Left renal pelvis (tissue), 4 donors: ENCODE data around the gene C16orf74. TPM values are rescaled to one million over a fixed set of nuclear protein-coding genes. Genes with fewer than 3 reads are reported as not detected.

ENCODE experiments used
- DNase-seq, 4 donors: peaks; one replicate each; pipeline ENCODE4 v3.0.0-alpha.2; 2013; ENCODE audit warnings: low read depth in 4 of 4, low spot score in 3 of 4
- polyA plus RNA-seq, 4 donors: library from polyadenylated mRNA; unstranded; fragments of 120-200 nt; gene quantifications; one replicate each; pipeline ENCODE4 v1.2.1, GENCODE V29; 2013; ENCODE audit not compliant: insufficient read length in 4 of 4

C16orf74 gene
- polyA plus RNA-seq: 1 to 10 TPM; 2.5 to 3.7 (median 3.2) TPM

DNA sequence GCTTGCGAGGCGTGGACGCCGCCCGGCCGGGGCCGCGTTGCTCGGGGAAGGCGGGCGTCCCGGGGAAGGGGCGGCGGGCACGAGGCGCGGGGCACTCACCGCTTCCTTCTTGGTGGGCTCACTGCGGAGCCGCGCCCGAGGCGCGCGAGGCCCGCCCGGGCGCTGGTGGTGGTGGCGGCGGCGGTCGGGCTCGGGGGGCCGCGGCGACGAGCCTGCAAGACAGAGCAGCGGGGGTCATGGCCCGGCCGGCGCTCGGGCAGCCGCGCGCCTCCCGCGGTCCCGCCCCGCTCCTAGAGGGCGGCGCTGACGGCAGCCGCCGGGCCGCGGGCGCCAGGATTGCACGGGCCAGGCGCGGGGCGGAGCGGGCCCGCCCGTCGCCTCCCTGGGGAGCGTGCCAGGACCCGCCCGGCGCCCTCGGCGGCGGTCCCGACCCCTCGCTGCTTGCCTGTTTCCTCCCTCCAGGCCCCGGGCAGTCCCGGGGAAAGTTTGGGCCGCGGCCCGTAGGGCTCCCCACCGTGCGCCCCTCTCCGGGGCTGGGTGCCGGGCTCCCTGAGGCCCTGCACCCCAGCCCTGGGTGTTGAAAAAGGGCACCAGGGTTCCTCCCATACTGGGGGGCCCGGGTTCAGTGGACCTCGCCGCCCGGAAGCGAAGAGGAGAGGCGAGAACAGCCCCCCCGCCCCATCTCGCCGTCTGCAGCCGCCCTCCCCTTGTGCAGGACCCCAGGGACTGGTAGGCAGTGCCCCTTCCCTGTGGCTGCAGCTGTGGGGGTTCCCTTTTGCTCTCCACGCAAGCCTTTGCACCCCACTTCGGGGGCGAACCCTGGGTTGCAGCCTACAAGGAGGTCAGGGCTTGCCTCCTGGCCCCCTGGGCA lies at the start of gene C16orf74:
C16orf74 (minus strand) TSS at position 270 of the 871 bp plus-strand sequence. CDS start 15,879 bp downstream, outside the sequence.
- no peak for DNase-seq

DNA sequence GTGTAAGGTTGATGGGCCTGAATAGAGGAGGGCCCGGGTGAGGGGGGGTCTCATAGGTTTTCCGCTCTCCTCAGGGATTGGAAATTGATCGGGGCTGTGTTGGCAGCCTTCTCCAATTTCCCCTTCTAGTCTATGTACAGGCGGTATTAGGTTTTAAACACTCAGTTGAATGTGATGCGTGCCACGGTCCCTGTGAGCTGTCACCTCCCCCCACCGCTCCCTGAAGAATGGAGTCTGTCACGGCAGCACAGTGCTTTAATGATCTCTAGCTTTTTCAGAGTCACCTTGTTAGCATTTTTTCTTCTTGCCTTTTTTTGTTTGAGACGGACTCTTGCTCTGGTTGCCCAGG lies 49.4 kb upstream of the C16orf74 start:
- no peak for DNase-seq

DNA sequence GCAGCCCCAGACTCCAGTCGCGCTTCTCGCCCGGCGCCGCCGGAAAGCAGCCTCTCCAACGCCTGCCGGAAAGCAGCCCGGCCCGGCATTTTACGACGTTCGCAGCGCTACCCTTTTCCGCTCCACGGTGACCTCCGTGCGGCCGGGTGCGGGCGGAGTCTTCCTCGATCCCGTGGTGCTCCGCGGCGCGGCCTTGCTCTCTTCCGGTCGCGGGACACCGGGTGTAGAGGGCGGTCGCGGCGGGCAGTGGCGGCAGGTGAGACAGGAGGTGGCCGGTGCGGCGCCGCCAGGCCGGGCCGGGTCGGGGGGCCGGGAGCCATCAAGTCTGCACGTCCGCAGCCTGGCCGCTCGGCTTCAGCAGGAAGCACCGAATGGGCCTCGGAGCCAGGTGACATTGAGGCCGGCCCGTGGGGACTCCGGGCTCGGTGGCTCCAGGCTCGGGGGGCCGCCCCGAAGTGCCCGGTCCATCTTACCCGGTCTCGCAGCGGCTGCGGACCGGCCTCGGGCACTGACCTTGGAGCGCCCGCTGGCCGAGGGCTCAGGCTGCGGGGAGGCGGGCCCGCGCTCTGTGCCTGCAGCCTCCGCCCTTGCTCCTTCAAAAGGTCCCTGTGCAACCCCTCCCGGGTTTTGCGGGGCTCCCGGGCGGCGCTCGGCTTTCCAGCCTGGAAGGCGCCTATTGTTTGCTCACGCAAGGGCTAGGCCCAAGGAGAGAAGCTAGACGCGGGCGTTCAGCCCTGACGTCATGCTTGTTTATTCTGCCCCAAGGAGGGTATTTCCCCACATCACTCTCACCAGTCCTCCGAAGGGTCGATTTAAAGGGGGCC lies 48.8 kb upstream of the C16orf74 start, which contains the start of the genes COX4I1 and EMC8:
COX4I1 (plus strand) TSS at position 199 of the 824 bp plus-strand sequence. CDS start 1,511 bp downstream, outside the sequence.
EMC8 (minus strand) TSS at position 48 of the 824 bp plus-strand sequence. CDS start 249 bp downstream, outside the sequence.
- peak; percentile 78 to 90 (median 86) for DNase-seq

DNA sequence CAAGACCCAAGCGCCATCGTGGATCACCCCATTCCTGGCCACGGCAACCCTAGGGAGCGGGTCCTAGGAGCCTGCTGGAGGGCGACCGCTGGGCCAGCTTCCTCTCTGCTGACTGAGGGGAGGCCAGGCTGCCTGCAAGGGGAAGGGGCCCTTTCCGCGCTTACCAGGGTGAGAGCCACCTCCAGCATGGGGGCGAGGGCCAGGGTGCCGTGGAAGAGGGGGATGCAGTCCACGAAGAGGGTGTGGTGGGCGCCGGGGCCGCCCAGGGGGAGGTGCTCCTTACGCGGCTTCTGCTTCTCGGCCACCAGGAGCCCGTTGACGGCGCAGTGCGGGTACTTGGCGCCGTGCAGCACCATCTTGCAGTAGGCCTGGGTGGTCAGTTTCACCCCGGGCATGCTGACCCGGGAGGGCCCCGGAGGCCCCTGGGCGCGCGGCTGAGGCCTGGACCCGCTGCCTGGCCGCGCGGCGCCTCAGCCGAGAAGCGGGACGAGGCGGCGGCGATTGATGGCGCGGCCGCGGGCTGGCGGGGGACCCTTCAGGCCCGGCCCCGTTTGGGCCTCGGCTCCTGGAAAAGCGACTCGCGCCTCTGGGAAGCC lies 48.1 kb upstream of the C16orf74 start:
- DNase-seq: no peak

DNA sequence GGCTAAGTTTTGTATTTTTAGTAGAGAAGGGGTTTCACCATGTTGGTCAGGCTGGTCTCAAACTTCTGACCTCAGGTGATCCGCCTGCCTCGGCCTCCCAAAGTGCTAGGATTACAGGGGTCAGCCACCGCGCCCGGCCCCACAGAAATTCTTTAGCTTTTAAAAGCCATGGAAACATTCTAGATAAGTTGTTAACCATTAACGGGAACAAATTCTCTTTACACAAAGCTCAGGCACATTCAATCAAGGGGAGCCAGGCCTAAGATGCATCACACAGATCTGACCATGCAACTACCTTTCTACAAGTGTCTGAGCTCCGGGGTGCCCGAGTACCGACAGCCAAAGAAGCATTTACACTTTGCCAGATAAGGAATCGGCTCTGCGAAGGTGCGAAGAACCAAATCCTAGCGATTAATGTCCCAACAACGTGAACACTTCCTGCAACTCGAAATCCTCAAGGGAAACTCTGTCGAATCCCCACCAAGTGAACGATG lies 47.4 kb upstream of the C16orf74 start:
- no peak for DNase-seq

DNA sequence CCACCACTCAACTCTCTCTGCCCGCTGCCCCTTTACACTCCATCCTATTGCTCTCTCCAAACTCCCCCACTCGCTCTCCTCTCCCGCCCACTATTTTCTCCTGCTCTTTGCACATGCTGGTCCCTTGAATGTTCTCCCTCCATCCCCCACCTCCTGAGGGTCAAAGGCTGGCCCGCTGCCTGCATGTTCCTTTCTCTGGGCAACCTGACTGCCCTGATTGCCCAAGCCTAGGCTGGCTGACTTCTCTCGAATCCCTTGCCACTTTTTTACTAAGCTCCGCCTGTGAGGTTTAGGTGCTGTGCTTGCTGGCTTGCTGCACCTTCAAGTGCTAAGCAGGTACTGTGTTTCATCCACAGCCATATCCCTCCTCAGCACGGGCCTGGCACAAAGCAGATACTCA lies 45.7 kb upstream of the C16orf74 start:
- DNase-seq: no peak

DNA sequence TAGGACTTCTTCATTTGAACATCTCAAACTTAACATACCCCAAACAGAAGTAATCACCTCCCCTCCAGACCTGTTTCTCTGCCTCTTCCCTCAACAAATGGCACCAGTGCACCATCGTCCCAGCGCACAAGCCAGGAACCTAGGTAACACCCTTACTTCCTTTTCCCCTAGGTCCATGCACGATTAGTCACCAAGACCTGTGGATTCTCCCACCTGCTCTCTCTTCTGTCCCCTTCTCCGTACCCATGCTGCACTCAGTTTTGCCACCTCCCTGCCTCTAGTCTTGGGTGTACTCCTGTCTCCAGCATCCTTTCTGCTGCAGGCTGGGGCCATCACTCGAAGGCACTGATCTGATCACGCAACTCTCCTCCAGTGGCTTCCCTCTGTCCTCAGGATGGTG lies 45.3 kb upstream of the C16orf74 start:
- DNase-seq: no peak

DNA sequence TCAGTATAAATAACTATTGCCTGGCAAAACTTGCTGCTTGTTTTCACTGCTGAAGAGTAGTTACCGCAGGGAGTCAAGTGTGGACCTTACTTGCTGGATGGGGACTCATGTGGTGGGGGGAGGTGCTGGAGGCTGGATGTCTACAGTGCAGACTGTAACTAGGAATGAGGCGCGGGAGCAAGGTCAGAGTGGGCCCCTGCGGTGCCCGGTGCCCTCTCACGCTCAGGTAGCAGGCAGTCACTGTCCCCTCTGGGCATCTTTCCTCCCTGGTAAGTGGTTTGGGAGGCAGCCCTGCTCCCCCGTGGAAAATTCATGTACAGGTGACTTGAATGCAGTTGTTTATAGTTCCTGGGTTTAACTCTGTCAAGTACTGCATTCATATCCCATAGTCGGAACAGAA lies 43.8 kb upstream of the C16orf74 start:
- DNase-seq: no peak

DNA sequence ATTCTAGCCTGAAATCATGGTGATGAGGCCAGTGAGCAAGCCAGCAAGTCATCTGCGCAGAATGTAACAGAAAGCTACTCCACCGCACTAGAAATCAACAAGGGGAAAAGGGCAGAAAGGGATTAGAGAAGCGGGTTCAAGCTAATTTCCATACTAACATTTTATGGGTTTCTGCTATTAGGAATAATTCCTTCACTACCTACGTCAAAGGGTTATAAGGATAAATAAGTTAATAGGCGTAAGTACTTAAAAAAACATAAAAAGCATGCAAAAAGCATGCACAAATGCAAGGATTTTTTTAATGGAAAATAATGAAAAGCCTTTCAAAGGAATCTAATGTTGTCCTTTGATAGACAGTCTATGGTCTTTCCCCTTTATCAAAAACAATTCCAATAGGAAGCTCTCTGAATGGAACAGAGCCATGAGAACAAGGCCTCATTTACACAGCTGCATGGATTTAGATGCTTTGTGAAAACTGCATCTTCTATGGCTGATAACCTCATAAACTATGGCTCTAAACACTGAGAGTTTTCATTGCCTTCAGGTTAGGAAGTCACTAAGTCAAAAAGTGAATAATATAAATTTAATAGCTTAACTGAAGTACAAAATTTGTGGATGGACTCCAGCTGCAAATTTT lies 42.9 kb upstream of the C16orf74 start:
- DNase-seq: no peak

DNA sequence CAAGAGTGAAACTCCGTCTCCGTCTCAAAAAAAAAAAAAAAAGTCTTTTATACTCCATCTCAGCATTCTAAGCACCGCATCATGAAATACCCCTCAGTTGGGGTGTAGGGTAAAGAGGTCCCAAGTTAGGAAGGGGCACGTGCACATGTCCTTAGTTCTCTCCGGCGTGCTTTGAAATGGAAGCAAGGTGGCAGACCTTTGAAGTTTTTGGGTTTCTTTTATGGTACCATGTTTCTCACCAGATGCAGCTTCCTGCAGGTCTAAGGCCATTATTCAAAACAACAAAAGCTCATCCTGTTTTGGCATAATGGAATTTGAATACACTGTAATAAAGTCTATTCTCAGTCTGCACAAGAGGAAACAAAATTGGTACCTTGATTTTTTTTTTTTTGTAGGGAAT lies 38.9 kb upstream of the C16orf74 start:
- no peak for DNase-seq

DNA sequence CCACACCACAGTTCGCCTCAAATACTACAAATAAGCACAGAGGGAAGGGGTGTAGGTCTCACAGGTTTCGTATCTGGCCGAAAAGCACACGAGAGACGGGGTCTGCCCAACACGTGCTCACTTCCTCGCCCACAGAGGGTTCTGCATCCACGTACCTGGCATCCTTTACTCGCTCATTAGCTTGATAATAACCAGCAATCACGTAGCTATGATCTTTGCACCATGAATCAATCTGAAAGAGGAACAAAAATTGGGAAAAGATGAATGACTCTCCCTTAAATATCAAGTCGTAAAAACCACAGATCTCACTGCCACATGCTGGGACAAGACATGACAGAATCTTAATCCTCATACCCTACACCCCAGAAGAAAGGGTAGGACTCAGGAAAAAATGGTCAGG lies 37.9 kb upstream of the C16orf74 start:
- no peak for DNase-seq

DNA sequence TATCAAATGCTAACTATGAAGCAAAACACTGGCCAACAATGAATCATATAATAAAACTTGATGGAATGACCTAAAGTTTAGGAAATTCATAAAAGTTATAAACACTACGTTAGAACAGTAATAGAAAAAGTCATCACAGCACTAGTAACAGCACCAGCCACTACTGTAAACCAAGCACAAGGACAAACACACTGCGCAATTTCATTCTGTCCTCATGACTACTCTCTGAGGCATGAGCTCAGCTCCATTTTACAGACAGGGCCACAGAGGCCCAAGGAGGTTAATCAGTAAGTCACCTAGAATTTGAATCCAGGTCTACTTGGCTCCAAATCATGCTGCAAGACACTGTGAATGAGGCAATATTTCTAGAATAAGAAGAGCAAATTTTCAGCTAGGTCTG lies 35.0 kb upstream of the C16orf74 start:
- no peak for DNase-seq

DNA sequence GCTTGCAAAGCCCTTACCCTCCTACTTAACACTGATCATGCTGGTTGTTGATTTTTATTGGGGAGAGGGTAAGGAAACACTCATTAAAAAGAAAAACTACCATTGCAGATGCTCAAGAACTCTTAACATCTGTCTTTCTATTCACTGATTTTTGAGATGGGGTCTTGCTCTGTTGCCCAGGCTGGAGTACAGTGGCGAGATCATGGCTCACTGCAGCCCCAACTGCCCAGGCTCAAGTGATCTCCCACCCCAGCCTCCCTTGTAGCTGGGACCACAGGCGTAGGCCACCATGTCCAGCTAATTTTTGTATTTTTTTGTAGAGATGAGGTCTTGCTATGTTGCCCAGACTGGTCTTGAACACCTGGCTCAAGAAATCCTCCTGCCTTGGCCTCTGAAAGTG lies 33.9 kb upstream of the C16orf74 start:
- DNase-seq: no peak

DNA sequence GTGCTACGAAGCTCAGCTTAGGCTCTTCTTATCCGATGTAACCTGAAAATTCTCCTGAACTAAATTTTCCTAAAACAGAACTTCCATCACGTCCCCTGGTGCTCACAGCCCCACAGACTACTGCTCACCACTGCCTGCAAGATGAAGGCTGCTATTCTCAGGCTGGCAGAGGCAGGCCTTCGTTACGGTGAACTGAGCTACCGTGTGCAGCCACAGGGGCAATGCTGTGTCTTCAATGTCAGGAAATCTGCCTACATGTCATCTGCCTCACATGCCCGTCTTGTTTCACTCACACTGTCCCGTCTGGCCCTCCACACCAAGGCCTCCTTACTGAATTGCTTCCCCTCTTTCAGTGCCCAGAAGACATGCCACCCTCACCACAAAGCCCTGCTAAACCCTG lies 32.5 kb upstream of the C16orf74 start:
- DNase-seq: no peak

DNA sequence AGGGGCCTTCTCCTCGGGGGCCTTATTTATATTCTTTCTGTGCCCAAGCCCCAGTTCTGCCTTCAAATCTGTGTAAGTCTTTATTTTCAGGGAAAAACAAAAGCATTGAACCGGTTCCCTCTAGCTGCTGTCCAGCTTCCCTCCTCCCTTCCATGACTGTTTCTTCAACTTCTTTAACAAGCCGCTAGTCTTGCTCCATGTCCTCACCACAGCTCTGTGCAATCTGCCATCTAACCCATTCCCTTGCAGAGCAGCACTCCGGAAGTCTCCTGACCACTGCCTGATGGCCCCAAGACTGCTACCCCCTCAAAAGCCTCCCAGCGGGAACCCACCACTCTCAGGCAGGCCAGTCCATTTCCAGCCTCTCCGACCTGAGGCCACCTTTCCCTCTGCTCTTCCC lies 31.6 kb upstream of the C16orf74 start:
- no peak for DNase-seq

DNA sequence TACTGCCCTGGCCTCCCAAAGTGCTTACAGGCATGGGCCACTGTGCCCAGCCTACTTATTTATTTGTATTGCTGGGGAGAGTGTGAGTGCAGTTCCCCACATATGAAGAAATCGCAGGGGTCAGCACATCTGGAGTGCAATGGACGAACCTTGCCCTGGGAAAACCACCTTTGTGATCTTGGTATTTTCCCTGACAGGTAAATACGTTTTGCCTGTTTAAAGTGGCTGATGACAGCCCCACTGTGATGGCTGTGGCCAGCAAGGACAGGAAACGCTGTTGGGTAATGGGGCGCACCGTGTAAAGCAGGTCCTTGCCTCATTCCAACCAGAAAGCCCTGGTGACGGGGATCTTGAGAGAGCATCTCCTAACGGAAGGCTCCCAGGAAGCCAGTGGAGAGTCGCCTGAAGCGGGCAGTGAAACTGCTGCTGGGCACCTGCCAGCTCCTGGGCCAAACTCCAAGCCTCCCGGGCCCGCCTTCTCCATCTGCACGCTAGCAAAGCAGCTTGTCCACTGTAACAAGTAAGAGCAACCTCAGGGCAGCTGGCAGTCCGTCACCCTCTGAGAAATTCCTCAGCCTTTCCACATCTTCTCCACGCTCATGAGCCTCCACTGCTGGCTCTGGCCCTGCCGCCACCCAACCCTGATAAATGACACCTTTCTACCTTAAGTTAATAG lies 30.9 kb upstream of the C16orf74 start:
- DNase-seq: no peak

DNA sequence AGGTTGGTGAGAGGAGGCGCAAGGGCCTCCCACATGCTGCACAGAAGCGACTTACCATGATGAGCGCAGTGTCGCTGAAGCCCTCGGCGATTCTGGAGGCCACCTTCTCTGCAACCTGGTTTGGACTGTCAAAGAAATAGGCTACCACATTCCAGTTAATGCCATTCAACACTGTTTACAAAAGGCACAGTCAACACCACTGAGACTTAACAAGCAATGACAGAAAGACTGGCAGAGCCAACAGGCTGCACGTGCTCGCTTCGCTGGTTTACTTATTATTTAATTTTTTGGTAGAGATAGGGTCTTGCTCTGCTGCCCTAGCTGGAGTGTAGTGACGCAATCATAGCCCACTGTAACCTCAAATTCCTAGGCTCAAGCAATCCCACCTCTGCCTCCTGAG lies 30.3 kb upstream of the C16orf74 start:
- DNase-seq: no peak

DNA sequence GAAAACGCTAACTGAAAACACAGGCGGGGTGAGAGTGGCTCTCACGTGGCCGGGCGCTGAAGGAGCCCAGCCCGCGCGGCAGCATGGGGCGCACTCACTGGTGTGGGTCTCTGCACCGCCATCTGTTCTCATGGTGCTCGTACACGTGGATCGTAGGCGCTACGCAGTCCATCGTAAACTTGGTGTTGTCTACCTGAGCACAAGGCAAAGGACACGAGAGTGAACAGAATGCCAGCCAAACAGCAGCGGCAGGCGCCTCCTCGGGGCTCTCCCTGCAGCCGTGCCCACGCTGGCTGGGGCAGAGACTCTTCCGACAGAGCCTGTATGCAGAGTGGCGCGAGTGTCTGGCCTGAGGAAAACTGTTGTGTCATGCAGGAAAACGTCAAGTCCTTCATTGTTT lies 29.4 kb upstream of the C16orf74 start:
- DNase-seq: no peak

DNA sequence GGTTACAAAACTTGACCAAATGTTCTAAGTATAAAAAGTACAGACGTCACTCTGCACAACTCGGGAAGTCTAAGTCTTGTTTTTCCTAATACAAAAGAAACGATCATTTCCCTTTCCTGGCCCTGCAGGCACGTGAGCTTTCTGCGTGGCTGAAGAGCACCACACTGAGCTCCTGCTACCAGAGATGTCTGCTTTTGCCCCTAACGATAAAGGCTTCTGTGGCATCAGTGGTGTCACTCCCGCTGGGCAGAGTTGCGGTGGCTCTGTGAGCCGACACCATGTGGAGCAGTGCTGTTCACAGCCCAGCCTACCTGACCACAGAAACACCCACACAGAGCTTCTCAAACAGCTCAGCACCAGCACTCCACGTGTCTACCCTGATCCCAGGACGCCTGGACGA lies 28.0 kb upstream of the C16orf74 start:
- DNase-seq: no peak
